HG02885 (cell line): ENCODE data around the gene CLEC4D.
"Not testable (repeated sequence)": the region's sequence is repeated elsewhere in the genome, so short reads cannot be mapped to it uniquely, and the experiment has no call there.

Experiments used
- ATAC-seq: cut with Tn5 transposase; IDR thresholded peaks from one replicate; pipeline ENCODE4 v1.9.1; 2021; ENCODE audit warnings: mild to moderate bottlenecking; ENCODE audit not compliant: unreplicated experiment, poor library complexity

Gene CLEC4D

GRCh38 chr12:8527250-8528130, 14.2 kb downstream of the CLEC4D start:
- ATAC-seq = no peak

- ATAC-seq = no peak
Measured at GRCh38 chr12:8532045-8532444, 18.7 kb downstream of the CLEC4D start.

GRCh38 chr12:8537820-8538219, 24.5 kb downstream of the CLEC4D start:
- ATAC-seq = not testable (repeated sequence)

GRCh38 chr12:8540831-8541230, 27.5 kb downstream of the CLEC4D start, which contains the start of gene CLEC4E:
TSS of gene CLEC4E (minus strand) at chr12:8540905. CDS start at chr12:8540797, 108 bp downstream.
- ATAC-seq = not testable (repeated sequence)

GRCh38 chr12:8541562-8541961, 28.3 kb downstream of the CLEC4D start:
- ATAC-seq = no peak

- peak; percentile 63 for ATAC-seq
Measured at GRCh38 chr12:8544295-8544694, 31.0 kb downstream of the CLEC4D start.

GRCh38 chr12:8546591-8546990, 33.3 kb downstream of the CLEC4D start:
- ATAC-seq = no peak

GRCh38 chr12:8547645-8548044, 34.3 kb downstream of the CLEC4D start:
- no peak for ATAC-seq

- no peak for ATAC-seq
Measured at GRCh38 chr12:8548192-8548591, 34.9 kb downstream of the CLEC4D start.

- ATAC-seq = no peak
Measured at GRCh38 chr12:8549381-8549780, 36.1 kb downstream of the CLEC4D start.

- ATAC-seq = no peak
Measured at GRCh38 chr12:8553088-8553627, 39.9 kb downstream of the CLEC4D start.

- no peak for ATAC-seq
Measured at GRCh38 chr12:8554451-8555195, 41.3 kb downstream of the CLEC4D start.

- no peak for ATAC-seq
Measured at GRCh38 chr12:8556531-8557097, 43.3 kb downstream of the CLEC4D start.

- no peak for ATAC-seq
Measured at GRCh38 chr12:8559676-8560075, 46.4 kb downstream of the CLEC4D start.

GRCh38 chr12:8561011-8561410, 47.7 kb downstream of the CLEC4D start:
- no peak for ATAC-seq

- no peak for ATAC-seq
Measured at GRCh38 chr12:8562310-8562709, 49.0 kb downstream of the CLEC4D start.

- no peak for ATAC-seq
Measured at GRCh38 chr12:8563356-8563755, 50.1 kb downstream of the CLEC4D start.

GRCh38 chr12:8564656-8565055, 51.4 kb downstream of the CLEC4D start:
- no peak for ATAC-seq

- ATAC-seq = not testable (repeated sequence)
Measured at GRCh38 chr12:8566052-8566451, 52.7 kb downstream of the CLEC4D start.

GRCh38 chr12:8566525-8566924, 53.2 kb downstream of the CLEC4D start:
- no peak for ATAC-seq
